ENCODE data around the gene GULP1.
"Not testable (repeated sequence)": the region's sequence is repeated elsewhere in the genome, so short reads cannot be mapped to it uniquely, and the experiment has no call there.

The GULP1 gene

DNA sequence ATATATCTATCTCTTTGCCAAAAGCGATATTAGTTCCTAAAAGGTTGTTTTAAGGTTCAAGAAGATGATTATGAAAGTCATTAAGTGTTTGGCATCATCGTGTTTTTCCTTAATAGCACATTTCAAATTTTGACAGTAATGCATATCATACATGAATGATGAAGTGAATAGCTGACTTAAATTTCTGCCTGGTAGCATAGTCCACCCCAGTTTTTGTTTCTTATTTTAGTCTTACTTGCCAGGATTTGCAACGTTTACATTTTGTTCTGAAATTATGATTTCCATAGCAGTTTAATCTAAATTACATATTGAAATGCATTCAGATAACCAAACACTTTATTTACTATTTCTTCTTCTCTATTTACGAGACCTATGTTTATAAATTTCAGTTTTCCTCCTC is 201.1 kb downstream of the GULP1 start:
- DNase-seq: no peak

- no peak for DNase-seq
Measured at GRCh38 chr2:188494906-188495305, 203.2 kb downstream of the GULP1 start.

DNA sequence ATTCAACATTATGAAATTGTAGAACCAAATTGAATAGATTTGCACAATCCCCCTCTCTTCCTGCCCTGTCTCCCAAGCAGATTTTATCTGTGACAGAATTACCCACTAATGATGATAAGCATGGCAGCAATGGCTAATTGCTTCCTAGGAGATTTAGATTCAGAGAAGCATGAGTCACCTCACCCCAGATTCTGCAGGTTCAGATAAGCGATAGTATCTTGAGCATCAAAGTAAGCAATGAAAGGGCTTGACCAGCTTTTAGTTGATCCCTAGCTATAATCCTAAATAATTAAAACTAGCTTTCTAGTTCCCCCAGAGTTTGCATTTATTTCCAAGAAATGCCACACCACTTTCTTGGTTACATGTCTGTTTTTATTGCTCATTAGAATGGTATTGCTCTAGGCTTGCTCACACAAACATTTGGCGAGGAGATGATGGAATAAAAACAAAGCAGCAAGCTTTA is 204.3 kb downstream of the GULP1 start:
- no peak for DNase-seq

DNA sequence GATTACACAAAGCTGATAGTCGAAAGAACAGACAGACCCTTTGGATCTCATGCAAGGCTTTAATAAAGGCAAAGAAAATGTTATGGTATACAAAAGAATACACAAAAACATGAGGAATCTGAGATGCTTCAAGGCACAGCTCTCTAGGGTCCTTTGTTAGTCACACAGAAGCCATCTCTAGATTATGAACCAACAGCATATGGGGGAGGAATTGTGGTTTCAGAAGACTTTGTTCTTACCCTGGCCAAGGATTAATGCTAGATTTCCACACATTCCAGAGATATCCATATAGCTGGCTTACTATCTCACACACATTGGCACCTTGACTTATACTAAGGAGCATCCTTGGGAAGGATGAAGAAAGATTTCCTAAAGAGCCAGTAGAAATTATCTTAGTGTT is 206.1 kb downstream of the GULP1 start:
- no peak for DNase-seq

DNA sequence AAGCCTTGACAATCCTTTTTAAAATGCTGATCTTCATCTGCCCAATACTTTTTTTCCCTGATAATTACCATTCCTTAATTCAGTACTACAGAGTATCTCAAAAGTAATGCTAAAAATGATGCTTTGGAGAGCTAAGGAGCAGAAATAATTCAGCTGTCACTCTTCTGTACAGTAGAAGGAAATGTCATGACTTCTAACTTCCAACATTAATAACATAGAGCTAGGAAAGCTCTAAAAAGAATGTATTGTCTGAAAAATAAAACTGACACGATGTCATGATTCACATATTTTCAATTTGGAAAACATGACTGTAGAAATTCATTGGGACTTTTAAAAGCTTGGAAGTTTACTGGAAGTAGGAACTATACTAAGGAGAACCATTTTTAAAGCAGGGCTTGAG is 212.3 kb downstream of the GULP1 start:
- DNase-seq: no peak

- DNase-seq: no peak
Measured at GRCh38 chr2:188506843-188507242, 215.2 kb downstream of the GULP1 start.

- no peak for DNase-seq
Measured at GRCh38 chr2:188511346-188511745, 219.7 kb downstream of the GULP1 start.

- no peak for DNase-seq
Measured at GRCh38 chr2:188512456-188512855, 220.8 kb downstream of the GULP1 start.

- DNase-seq: no peak
Measured at GRCh38 chr2:188515918-188516317, 224.2 kb downstream of the GULP1 start.

DNA sequence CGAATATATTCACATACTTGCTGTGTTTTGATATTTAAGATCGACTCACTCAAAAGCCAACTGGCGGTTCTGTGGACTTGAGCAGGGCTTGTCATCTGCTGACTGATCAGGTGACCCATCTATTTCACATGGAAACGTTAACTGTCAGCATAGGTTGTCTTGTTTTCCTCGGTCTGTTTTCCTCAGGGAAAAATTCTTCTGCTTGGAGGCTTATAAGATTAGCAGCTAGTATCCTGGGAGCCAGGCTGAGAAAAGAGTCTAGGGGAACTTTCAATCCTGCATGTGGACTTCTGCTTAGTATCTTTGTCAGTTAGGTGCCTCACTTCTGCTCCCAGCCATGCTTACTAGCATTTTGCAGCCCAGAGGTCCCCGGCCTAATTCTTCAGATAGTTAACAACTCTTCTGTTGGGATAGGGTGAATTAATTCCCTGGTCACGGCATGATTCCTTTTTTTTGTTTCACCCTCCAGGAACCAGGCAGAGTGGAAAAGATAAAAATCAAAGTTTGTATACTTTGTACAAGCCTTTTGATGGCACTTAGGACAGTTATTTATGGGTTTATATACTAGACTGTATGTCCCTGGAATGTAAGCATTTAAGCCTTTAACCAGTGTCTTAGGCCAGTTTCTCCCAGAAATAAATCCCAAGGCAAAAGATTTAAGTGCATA is 226.0 kb downstream of the GULP1 start:
- no peak for DNase-seq

DNA sequence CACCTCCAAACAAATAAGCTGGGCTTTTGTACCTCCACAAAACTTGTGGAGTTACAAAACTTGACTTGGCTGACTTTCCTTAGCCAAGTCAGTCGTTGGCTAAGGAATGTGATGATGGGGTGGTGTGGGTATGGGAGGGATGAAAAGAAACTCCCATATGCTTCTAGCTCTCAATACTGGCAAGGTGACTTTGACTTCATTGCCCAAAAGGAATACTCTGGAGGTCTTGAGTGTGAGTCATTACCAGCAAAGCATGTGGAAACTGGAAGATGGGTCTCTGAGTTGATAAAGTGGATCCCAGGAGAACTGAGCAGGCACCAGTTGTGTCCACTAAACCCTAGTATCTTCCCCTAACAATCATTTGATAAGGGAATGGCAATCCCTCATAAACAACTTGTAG is 226.7 kb downstream of the GULP1 start:
- no peak for DNase-seq

DNA sequence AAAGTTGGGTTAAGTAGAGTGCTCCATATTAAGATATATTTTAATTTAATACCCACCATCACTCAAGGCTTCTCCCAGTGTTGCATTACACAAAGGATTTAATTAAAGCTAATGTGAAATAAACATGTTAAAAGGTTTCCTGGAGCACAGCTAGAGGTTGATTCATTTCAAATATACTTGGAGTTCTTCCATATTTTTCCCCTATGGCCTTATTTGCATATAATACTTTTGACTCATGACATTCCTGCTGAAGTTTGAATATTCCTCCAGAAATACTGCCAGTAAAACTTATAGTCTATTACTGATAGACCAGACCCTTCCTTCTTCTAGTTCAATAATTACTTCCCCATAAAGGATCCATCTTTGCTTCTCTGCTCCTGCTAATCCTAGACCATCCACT is 227.5 kb downstream of the GULP1 start:
- DNase-seq: no peak

DNA sequence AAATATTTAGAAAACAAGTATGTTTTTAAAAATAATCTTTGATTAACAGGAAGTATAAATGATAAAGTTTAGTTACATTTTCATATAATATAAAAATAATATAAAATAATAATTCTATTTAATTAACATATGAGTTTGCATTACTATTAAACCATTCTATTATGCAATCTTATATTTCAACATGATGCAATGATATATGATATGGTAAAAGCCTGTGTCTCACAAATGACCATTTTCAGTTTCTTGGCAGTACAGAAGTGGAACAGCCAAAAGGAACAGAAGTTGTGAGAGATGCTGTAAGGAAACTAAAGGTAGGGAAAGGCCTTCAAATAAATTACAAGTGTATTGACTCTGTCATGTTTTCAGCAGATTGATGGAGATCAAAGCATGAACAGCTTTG is 230.8 kb downstream of the GULP1 start:
- no peak for DNase-seq

DNA sequence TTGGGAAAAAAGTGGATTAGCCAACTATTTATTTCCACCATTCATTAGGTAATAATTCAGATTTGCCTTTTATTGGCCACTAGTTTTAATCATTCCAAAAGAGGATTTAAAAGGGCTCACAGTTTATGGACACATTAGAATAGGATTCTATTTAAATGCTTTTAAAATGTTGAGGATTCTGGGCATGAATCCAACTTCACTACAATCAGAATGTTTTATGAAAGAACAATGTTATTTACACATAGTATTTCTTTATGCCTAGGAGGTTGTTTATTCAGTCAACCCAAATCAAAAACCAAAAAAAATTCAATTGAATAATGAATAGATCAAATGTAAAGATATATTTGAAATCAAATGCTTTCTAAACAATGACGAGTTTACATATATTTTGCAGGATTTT is 232.2 kb downstream of the GULP1 start:
- no peak for DNase-seq

DNA sequence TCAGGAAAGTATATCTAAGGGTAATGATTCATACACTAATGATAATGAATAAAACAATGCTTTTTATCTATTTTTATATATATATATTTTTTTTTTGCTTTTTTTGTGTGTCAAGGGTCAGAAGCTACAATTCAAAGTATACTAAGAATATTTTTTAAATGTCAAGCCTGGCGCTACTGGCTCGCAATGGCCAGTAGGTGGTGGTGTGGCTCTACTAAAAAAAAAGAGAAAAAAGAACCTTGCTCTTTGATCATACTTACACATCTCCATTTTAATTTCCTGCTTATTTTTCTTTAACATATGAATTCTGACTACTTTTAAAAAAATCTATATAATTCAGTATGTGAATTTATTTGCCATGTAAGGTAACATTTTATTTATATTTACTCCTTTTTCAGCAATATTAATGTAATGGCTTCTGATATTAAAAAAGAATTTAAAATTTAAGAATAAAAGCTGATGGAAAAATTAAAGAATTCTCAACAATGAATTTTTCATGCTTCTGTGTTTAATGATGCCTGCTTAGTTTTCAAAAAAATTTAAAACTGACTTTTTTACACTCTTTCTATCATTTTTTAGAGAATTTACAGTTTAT is 232.9 kb downstream of the GULP1 start:
- no peak for DNase-seq

DNA sequence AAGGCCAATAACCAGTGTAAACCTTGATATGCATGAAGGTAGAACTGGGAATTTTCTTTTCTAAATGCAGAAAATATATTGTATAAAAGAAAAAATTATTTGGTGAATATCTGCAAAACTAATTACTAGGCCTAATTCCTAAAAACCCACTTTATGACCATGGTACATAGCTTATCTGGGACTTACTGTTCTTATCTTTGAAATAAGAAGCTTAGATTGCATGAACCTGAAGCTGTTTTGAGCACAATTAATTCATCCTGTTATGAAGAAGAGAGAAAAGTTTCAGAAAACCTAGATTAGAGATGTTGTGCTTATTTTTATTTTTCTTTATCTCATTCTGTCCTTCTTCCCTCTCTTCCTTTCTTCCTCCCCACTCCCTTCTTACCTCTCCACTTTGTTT is 235.0 kb downstream of the GULP1 start:
- DNase-seq: no peak

DNA sequence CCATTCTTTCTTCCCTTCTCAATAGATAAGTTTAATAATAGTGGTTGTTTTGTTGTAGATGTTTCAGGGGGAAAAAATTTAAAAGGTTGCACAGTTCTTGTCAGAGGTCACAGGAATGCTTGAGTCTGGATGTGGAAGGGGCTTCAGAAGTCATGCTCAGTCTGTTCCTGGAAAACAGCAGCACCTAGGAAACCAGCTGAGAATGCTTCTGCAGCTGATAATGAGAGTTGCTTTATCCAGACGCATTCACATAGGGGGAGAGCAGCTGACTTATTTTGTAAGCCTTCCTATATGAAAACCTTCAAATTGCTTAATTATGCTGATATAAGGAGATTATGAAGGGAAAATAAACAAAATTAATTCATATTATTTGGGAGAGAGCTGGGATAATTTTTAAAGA is 235.5 kb downstream of the GULP1 start:
- DNase-seq: no peak

GRCh38 chr2:188527581-188527993 is 235.9 kb downstream of the GULP1 start:
- DNase-seq: no peak

DNA sequence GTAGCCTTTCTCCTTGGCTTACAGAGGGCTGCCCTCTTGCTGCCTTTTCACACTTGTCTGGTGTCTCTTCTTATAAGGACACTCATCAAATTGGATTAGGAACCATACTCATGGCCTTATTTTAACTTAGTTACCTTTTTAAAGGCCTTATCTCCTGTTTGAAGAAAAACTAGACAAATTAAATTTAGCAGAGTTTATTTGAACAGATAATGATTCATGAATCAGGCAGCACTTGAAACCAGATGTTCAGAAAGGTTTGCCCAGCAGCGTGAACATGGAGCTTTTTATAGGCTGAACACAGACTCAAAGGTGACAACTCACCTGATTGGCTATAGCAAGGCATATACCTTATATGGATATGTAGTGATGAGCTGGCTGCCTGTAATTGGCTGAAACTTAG is 238.0 kb downstream of the GULP1 start:
- no peak for DNase-seq

GRCh38 chr2:188534875-188535274 is 243.2 kb downstream of the GULP1 start:
- no peak for DNase-seq

DNA sequence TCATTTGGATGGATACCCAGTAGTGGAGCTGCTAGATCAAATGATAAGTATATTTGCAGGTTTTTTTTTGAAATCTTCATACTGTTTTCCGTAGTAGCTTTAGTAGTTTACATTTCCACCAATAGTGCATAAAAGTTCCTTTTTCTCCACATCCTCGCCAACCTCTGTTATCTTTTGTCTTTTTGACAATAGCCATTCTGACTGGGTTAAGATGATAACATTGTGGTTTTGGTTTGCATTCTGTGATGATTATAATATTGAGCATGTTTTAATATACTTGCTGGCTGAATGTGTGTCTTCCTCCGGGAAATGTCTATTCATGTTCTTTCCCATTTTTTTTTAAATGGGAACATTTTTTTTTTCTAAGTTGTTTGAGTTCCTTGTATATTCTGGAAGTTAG is 260.0 kb downstream of the GULP1 start:
- no peak for DNase-seq

GRCh38 chr2:188557081-188557480 is 265.4 kb downstream of the GULP1 start:
- no peak for DNase-seq

- not testable (repeated sequence) for DNase-seq
Measured at GRCh38 chr2:188559455-188559854, 267.8 kb downstream of the GULP1 start.

GRCh38 chr2:188561473-188561979 is 269.9 kb downstream of the GULP1 start:
- no peak for DNase-seq

All from activated CD4-positive, alpha-beta T cell treated with anti-CD3 and anti-CD28 coated beads, Interleukin-2, amount 50 U/mL, for 4 hours (primary cell).